Fibroblast of upper back skin (primary cell): ENCODE results near the gene C3orf38.
"Not testable (repeated sequence)": the region's sequence is repeated elsewhere in the genome, so short reads cannot be mapped to it uniquely, and the experiment has no call there.

ENCODE experiments used
- DNase-seq: peaks from one replicate; pipeline ENCODE4 v3.0.0-alpha.2; 2013

The C3orf38 gene

GRCh38 chr3:88166419-88166971, 16.7 kb downstream of the C3orf38 start:
- DNase-seq: no peak

GRCh38 chr3:88167173-88167572, 17.4 kb downstream of the C3orf38 start:
- no peak for DNase-seq

GRCh38 chr3:88167704-88168103, 17.9 kb downstream of the C3orf38 start:
- no peak for DNase-seq

GRCh38 chr3:88168171-88168570, 18.4 kb downstream of the C3orf38 start:
- no peak for DNase-seq

- DNase-seq: peak; percentile 65
Observed at GRCh38 chr3:88180398-88180999, 30.7 kb downstream of the C3orf38 start.

- not testable (repeated sequence) for DNase-seq
Observed at GRCh38 chr3:88182165-88182918, 32.6 kb downstream of the C3orf38 start.

- peak; percentile 49 for DNase-seq
Observed at GRCh38 chr3:88188436-88188835, 38.7 kb downstream of the C3orf38 start.

- no peak for DNase-seq
Observed at GRCh38 chr3:88189361-88189810, 39.6 kb downstream of the C3orf38 start.

- no peak for DNase-seq
Observed at GRCh38 chr3:88191872-88192409, 42.2 kb downstream of the C3orf38 start.

- no peak for DNase-seq
Observed at GRCh38 chr3:88192631-88193030, 42.9 kb downstream of the C3orf38 start.

GRCh38 chr3:88195951-88196434, 46.2 kb downstream of the C3orf38 start:
- DNase-seq: peak; percentile 45

GRCh38 chr3:88198121-88198520, 48.4 kb downstream of the C3orf38 start:
- no peak for DNase-seq

GRCh38 chr3:88203642-88204055, 53.9 kb downstream of the C3orf38 start:
- DNase-seq: peak; percentile 69
